ENCODE data around the gene NOTCH1.

The NOTCH1 gene

DNA sequence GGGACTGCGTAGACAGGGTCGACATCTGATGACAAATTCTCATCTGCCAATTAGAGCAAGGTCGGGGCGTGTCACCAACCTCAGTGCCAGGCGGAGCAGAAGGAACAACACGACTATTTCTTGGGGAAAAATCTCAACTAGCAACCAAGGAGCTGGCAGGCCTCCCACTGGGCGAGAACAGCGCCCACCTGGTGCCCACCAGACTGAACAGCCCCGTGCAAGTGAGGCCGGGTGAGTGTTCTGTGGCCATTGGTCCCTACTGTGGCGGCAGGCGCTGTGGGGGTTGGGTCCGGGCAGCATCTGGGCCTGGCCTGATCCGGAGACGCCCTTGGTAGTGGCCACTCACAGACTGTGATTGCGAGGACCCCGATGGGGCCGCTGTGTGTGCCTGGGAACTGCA is 11.5 kb downstream of the NOTCH1 start:
- no peak for DNase-seq (ENCODE audit: low read depth)
- no peak overlapping the region for H3K4me3 ChIP-seq (ENCODE audit: control insufficient read depth, low read depth, low read length)
- TF ChIP-seq, protein P1, sequence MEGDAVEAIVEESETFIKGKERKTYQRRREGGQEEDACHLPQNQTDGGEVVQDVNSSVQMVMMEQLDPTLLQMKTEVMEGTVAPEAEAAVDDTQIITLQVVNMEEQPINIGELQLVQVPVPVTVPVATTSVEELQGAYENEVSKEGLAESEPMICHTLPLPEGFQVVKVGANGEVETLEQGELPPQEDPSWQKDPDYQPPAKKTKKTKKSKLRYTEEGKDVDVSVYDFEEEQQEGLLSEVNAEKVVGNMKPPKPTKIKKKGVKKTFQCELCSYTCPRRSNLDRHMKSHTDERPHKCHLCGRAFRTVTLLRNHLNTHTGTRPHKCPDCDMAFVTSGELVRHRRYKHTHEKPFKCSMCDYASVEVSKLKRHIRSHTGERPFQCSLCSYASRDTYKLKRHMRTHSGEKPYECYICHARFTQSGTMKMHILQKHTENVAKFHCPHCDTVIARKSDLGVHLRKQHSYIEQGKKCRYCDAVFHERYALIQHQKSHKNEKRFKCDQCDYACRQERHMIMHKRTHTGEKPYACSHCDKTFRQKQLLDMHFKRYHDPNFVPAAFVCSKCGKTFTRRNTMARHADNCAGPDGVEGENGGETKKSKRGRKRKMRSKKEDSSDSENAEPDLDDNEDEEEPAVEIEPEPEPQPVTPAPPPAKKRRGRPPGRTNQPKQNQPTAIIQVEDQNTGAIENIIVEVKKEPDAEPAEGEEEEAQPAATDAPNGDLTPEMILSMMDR (IDR thresholded peaks at IDR 0.05; ENCODE audit: control insufficient read depth, insufficient read depth, low read depth, low read length, missing control alignments) = no peak

DNA sequence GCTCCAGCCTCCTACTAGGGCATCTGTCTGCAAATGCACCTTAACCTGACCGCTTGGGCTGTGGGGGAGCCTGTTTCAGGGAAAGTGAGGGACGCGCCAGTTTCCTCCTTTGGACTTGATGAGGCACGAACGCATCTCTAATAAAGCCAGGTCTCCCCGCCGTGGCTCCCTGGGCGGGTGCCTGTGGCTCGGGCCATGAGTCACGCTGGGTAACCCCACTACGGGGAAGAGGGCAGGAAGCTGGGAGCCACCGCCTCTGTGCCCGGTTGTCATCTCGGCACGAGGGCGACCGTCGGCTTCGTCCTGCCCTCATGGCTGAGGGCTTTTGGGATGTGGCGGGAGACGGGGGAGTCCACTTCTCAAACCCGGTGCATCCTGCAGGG is 12.1 kb downstream of the NOTCH1 start:
- DNase-seq (ENCODE audit: low read depth) = no peak
- TF ChIP-seq, protein P1 (IDR thresholded peaks at IDR 0.05; ENCODE audit: control insufficient read depth, insufficient read depth, low read depth, low read length, missing control alignments) = no peak
- no peak overlapping the region for H3K4me3 ChIP-seq (ENCODE audit: control insufficient read depth, low read depth, low read length)

DNA sequence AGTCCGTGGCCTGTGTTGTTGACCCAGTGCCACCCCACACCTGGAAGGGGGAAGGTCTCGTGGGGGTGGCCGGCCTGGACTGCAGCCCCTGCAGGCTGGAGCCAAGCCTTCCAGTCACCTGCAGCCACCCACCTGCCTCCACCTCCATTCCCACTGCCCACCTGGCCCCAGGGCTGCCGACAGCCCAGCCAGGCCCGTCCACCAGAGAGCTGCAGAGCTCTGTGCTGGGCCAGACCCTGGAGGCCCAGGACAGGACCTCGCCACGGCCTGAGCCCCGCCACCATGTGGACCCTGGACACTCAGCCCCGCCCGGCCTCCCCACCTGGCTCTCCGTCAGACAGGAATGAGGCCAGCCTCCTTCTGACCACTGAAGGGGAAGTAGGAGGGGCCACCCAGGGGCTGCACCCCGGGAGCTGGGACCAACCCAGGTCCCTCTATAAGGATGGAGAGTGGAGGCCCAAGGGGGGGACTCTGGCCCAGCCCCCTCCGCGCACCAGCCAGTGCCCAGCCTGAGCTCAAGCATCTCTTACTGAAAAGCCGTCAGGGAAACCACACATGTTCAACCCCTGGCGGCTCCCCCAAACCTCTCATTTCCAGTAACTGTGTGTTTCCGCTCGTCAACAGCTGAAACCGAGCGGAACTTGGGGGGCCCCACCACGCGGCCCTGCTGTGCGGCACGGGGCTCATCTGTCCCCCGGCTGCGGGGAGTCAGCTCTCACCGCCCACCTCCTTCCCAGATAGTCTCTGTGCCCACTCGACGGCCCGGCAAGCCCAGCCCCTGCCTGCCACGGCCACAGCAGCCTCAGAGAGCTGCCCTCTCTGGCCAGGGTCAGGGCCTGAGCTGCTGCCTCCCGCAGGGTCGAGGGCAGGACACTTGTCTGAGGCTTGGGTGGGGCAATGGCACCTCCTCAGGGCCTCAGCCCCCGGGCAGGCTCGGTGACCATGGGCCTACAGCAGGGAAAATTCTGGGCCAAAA is 12.8 kb downstream of the NOTCH1 start:
- H3K4me3 ChIP-seq (ENCODE audit: control insufficient read depth, low read depth, low read length) = no peak overlapping the region
- no peak for DNase-seq (ENCODE audit: low read depth)
- TF ChIP-seq, protein P1 (IDR thresholded peaks at IDR 0.05; ENCODE audit: control insufficient read depth, insufficient read depth, low read depth, low read length, missing control alignments) = no peak

DNA sequence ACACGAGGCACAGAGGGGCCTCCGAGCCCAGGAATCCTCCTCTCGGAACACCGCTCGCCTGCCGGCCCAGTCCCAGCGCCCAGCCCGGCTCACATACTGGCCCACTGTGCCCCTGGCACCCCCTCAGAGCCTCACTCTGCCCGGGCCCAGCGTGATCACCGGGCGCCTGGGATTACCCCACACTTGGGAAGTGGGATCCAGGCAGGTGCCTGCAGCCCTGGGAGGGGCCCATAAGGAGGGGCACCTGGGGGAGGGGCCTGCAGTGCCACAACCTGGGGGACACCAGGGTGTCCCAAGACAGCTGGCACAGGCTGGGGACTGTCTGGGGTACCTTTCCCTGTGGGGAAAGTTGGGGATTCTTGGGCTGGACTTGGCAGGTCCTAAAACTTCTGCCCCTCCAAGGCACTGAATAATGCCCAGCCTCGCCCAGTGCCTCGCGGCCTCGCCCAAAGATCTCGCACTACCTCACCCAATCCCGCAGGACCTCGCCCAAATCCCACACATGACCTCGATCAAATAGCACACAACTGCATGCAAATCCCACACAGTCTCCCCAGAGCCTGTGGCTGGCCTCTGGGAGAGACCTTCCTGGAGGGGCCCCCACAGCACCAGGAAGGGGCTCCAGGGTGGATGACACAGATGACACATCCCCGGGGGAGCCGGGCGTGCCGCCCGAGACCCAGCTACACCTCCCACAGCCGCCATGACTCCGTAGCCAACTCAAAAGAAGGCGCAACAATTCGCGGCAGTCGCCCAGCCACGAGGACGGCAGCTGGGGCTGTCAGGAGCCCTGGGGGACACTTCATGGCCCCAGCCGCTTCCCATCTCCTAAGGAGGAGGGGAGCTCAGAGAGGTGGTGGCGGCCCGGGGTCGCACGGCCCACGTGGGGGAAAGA is 13.7 kb downstream of the NOTCH1 start:
- no peak for DNase-seq (ENCODE audit: low read depth)
- TF ChIP-seq, protein P1 (IDR thresholded peaks at IDR 0.05; ENCODE audit: control insufficient read depth, insufficient read depth, low read depth, low read length, missing control alignments) = no peak
- no peak overlapping the region for H3K4me3 ChIP-seq (ENCODE audit: control insufficient read depth, low read depth, low read length)

DNA sequence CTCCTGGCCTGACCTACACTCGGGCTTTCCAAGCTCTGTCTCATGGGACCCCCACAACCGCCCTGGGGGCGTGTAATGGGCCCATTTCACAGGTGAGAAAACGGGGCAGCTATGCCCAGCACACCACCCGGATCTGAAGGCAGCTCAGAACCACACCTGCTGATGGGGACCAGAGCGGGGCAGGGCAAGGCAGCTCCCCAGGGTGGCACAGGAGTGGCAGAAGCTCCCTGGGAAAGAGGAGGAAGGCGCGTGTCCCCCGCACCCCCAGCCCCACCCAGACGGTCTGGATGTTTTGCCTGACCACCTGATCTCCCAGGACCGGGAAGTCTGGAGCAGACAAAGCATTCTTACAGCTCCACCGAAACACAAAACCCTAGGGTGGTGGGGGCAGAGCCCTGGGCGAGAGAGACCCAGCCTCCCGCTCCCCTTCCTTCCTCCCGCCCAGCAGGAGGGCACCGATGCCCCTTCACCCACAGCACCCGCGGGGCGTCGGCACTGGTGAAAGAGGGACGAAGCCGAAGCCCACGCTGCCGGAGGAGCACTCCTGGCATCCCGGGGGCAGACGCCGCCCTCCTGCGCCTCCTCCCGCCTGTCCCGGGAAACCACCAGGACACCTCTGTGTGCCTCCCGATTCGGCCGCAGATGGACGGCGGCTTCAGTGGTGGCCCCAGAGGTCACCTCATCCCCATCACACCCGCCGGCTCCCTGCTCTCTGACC is 14.5 kb downstream of the NOTCH1 start:
- DNase-seq (ENCODE audit: low read depth) = no peak
- TF ChIP-seq, protein P1 (IDR thresholded peaks at IDR 0.05; ENCODE audit: control insufficient read depth, insufficient read depth, low read depth, low read length, missing control alignments) = no peak
- no peak overlapping the region for H3K4me3 ChIP-seq (ENCODE audit: control insufficient read depth, low read depth, low read length)

Measured in AG09309 (cell line).